ENCODE measurements around the gene MRPL28.

- TF ChIP-seq CTCF (IDR thresholded peaks at IDR 0.05): no peak
- no peak for TF ChIP-seq POLR2A (IDR thresholded peaks at IDR 0.05)
- TF ChIP-seq POLR2AphosphoS5 (IDR thresholded peaks at IDR 0.05): no peak
Observed at GRCh38 chr16:317583-317982, 52.8 kb downstream of the MRPL28 start.

Data from prostate gland (tissue), 2 donors.